ENCODE results near the gene METRN.

Gene METRN

GRCh38 chr16:725463-726187 is 10.7 kb downstream of the METRN start:
- no peak for DNase-seq

GRCh38 chr16:726188-726437 is 11.2 kb downstream of the METRN start:
- DNase-seq: no peak

- peak; percentile 42 to 73 (median 60) for DNase-seq
Observed at GRCh38 chr16:726438-727290, 11.7 kb downstream of the METRN start, which contains the start of the genes CCDC78 and HAGHL. CCDC78 (minus strand) TSS chr16:726443; CDS start chr16:726367, 76 bp downstream. HAGHL (plus strand) TSS chr16:727106; CDS start chr16:727510, 404 bp downstream.

- peak; percentile 34 to 65 (median 51) for DNase-seq
Observed at GRCh38 chr16:727291-727977, 12.5 kb downstream of the METRN start.

- peak; percentile 49 to 83 (median 66) for DNase-seq
Observed at GRCh38 chr16:728131-728889, 13.4 kb downstream of the METRN start.

- DNase-seq: no peak
Observed at GRCh38 chr16:728890-729744, 14.2 kb downstream of the METRN start.

GRCh38 chr16:729768-730665 is 15.1 kb downstream of the METRN start:
- no peak for DNase-seq

GRCh38 chr16:730666-731509 is 16.0 kb downstream of the METRN start:
- no peak for DNase-seq

- no peak for DNase-seq
Observed at GRCh38 chr16:732332-732731, 17.4 kb downstream of the METRN start.

- no peak for DNase-seq
Observed at GRCh38 chr16:732936-733335, 18.0 kb downstream of the METRN start.

- peak in 2 of 3 donors; percentile 38 to 40 for DNase-seq
Observed at GRCh38 chr16:733382-734207, 18.7 kb downstream of the METRN start.

- DNase-seq: no peak
Observed at GRCh38 chr16:734208-734980, 19.5 kb downstream of the METRN start.

- DNase-seq: no peak
Observed at GRCh38 chr16:734981-735881, 20.3 kb downstream of the METRN start.

GRCh38 chr16:735982-736453 is 21.1 kb downstream of the METRN start:
- DNase-seq: no peak

GRCh38 chr16:736936-737481 is 22.1 kb downstream of the METRN start:
- no peak for DNase-seq

All from suppressor macrophage treated with lipopolysaccharide for 1 hour (primary cell).